Measurements from ENCODE around the gene DNMT3A. TPM values are rescaled to one million over a fixed set of nuclear protein-coding genes. Genes with fewer than 3 reads are reported as not detected.

Gene DNMT3A
- total RNA-seq, 1 experiment from 2014 or later = 215 TPM

- no peak for TF ChIP-seq CTCF (conservative IDR thresholded peaks at IDR 0.05)
- Histone ChIP-seq H3K4ac (ENCODE audit: low read depth, low read length) (no peak overlapping the region), H3K56ac (ENCODE audit: insufficient read length, low read depth, low read length) (no peak overlapping the region), H3K79me2 (ENCODE audit: insufficient read depth, low read length) (no peaks in the 10 kb centered on the region), H3T11ph (ENCODE audit: low read length) (no peak overlapping the region), H3K27ac (ENCODE audit: insufficient read length, low read depth, low read length) (no peak overlapping the region), H3K9ac (ENCODE audit: extremely low read depth, insufficient read length, low read length) (no peak overlapping the region), H3K23ac (ENCODE audit: insufficient read length, low read depth, low read length) (no peak overlapping the region), H2AFZ (ENCODE audit: low read length) (no peak overlapping the region), H4K20me1 (ENCODE audit: control insufficient read depth, insufficient read depth, insufficient read length) (no peaks in the 10 kb centered on the region), H3K4me1 (ENCODE audit: insufficient read depth, low read length) (peaks cover 2% of the 10 kb centered on the region; the same call in 1 of the 2 replicates), H2BK5ac (ENCODE audit: insufficient read length, low read length) (no peak overlapping the region), H3K14ac (ENCODE audit: insufficient read depth, low read length) (no peak overlapping the region), H3K9me3 (ENCODE audit: control insufficient read depth, low read depth, low read length) (no peaks in the 10 kb centered on the region), H3K27me3 (ENCODE audit: insufficient read depth, low read length) (no peaks in the 10 kb centered on the region), H3K18ac (ENCODE audit: insufficient read length, low read depth, low read length) (no peak overlapping the region), H4K5ac (ENCODE audit: insufficient read length, low read depth, low read length) (no peak overlapping the region), H3K23me2 (ENCODE audit: insufficient read length, low read depth, low read length, poor library complexity, severe bottlenecking) (no peaks in the 10 kb centered on the region), H2BK15ac (ENCODE audit: low read depth, low read length) (no peak overlapping the region), H3K4me2 (ENCODE audit: insufficient read depth, insufficient read length, low read length) (no peak overlapping the region), H4K91ac (ENCODE audit: insufficient read length, low read depth, low read length) (no peak overlapping the region), H2BK12ac (ENCODE audit: insufficient read length, low read depth, low read length) (no peak overlapping the region), H2BK20ac (ENCODE audit: low read depth, low read length, poor library complexity, severe bottlenecking) (no peak overlapping the region), H4K8ac (replicated peaks; ENCODE audit: insufficient read length, low read depth, low read length) (no peak overlapping the region), H2BK120ac (ENCODE audit: low read depth, low read length, poor library complexity, severe bottlenecking) (no peak overlapping the region), H3K79me1 (ENCODE audit: insufficient read depth, low read depth, low read length, poor library complexity, severe bottlenecking) (no peaks in the 10 kb centered on the region), H2AK5ac (ENCODE audit: insufficient read length, low read length) (no peak overlapping the region)
- H3K4me1 Mint-ChIP-seq = peaks cover 28 to 30% of the 10 kb centered on the region in 2 experiments
- DNase-seq = peak; percentile 79
- no CpG with 5 or more reads among the region's 7 CpGs for WGBS (ENCODE audit: extremely low coverage, insufficient read length, low lambda C conversion rate)
- peak overlapping the region; percentile 6 to 91 (median 82) for H3K27ac Mint-ChIP-seq
- H3K9me3 Mint-ChIP-seq = no peaks in the 10 kb centered on the region
- H3K27me3 Mint-ChIP-seq (ENCODE audit: low read depth) = peaks cover 1% of the 10 kb centered on the region; the same call in 1 of the 2 replicates
- H3K36me3 Mint-ChIP-seq (ENCODE audit: insufficient read depth in 1 of 3, low read depth in 3 of 3) = peaks cover 0 to 27% (median 2%) of the 10 kb centered on the region in 3 experiments; a peak in 6 of 7 replicates
- peak overlapping the region in 1 of 2 experiments; percentile 51; a peak in 4 of 5 replicates for H3K4me3 Mint-ChIP-seq
Observed at GRCh38 chr2:25270061-25270460, 71.7 kb downstream of the DNMT3A start.

All from H9 (cell line).